Activated CD4-positive, alpha-beta T cell treated with anti-CD3 and anti-CD28 coated beads for 48 hours (primary cell): ENCODE measurements around the gene RASA3.
"Not testable (repeated sequence)": the region's sequence is repeated elsewhere in the genome, so short reads cannot be mapped to it uniquely, and the experiment has no call there.

ENCODE experiments used
- DNase-seq: peaks from one replicate; pipeline ENCODE4 v3.0.0-alpha.2; 2020

RASA3 gene

DNA sequence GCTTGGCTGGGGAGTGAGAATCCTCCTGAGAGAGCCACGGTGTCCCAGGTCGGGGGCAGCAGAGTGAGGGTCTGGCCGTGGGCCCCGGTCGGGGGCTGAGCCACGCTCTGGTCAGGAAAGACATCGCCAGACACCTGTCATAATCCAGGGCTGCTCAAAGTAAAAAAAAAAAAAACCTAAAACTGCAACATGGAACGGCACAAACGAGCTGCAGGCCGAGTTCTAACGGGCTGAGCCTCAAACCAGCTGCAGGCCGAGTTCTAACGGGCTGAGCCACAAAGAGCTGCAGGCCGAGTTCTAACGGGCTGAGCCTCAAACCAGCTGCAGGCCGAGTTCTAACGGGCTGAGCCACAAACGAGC lies 21.6 kb downstream of the RASA3 start:
- not testable (repeated sequence) for DNase-seq

DNA sequence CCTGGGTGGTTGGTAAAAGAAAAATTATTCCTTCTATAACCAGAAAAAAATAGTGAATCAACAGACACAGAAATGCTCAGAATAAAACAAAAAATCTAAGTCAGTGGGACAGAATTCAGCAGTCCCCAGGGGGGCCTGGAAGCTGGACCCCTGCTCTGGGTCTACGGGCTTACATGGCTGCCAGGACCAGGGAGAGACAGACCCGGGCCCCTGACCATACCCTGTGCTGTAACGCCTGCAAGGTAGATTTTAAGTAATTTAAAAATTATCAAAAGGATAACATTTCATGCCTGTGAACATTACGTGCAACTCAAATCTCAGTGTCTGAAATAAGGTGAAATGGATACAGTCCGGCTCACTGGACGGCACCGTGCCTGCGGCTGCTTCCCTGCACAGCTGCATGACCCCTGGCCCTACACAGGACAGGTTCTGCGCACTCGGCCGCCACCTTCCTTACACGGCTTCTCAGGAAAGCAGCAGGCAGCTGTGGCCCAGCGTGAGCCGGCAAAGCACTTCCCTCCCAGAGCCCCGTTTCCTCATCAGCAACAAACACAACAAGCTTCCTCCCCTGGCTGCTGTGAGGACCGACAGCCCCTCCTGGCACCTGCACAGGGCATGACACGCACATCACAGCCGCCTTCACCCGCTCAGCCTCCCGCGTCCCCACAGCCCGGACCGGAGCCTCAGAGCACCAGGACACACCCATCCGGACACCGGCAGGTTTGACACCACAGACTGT lies 22.2 kb downstream of the RASA3 start:
- DNase-seq: peak; percentile 81

DNA sequence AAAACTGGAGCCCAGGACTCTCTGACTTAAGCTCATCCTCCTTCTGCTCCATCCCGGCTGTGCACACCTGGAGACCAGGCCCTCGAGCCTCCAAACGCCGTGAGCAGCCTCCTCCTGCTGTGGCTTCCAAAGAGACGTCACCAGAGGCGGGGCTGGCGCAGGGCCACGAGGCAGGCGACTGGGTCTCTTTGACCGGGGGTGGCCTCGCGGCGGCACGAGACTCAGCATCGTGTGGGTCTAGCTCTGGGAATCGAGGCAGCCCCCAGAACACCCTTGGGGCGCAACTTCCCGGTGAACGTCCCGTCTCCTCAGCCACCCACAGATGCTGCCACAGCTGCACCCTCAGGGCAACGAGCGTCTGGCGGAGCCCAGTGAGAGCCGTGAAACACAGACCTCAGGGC lies 22.8 kb downstream of the RASA3 start:
- peak; percentile 68 for DNase-seq

DNA sequence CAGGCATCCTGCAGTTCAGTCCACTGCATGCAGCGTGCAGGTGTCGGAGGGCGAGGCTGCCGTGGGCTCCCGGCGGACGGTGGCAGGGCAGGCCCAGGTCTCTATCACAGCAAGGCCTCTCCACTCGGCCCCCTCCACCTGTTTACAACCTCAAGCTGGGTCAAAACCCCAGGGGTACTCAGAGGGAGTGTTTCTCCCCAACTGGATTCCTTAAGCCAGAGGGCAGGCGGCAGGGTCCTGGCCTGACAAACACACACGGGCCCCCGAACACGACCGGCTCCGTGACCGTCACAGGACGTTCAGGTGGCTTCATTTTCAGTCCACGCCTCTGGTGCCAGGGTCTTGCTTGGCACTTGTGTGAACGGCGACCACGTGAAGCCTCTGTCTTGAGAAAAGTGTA lies 23.5 kb downstream of the RASA3 start:
- no peak for DNase-seq

DNA sequence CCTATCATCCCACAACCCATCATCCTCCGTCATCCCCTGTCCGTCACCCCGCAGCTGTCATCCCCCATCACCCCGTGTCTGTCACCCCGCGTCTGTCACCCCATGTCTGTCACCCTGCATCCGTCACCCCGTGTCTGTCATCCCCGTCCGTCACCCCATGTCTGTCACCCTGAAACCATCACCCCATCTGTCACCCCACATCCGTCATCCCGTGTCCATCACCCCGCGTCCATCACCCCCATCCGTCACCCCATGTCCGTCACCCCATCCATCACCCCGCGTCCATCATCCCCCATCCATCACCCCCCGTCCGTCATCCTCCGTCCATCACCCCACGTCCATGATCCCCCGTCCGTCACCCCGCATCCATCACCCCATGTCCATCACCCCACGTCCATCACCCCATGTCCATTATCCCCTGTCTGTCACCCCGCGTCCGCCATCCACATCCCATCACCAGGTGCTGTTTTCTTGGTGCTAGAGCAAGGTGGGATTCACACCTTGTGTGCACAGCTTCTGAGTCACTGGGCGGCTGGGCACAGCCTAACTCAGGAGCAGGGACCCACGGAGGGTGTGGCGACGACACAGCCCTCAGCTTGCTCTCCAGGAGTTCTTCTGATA lies 24.2 kb downstream of the RASA3 start:
- no peak for DNase-seq

DNA sequence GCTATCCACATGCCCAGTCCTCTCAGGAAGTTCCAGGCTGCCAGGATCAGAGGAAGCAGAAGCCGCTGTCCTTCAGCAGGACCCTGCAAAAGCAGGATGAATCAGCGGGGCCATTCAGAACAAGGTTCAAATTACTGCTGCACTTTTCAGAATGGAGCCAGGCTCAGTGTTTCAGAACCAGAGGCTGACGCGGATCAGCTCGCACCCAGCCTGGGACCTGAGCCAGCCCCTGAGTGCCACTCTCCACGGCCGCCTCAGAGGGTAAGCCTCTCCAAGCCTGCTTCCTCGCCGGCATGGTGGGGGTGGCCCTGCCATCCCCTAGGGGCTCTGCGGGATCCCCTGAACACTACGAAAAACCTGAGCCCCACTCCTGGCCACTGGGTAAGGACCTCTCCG lies 24.7 kb downstream of the RASA3 start:
- DNase-seq: no peak

DNA sequence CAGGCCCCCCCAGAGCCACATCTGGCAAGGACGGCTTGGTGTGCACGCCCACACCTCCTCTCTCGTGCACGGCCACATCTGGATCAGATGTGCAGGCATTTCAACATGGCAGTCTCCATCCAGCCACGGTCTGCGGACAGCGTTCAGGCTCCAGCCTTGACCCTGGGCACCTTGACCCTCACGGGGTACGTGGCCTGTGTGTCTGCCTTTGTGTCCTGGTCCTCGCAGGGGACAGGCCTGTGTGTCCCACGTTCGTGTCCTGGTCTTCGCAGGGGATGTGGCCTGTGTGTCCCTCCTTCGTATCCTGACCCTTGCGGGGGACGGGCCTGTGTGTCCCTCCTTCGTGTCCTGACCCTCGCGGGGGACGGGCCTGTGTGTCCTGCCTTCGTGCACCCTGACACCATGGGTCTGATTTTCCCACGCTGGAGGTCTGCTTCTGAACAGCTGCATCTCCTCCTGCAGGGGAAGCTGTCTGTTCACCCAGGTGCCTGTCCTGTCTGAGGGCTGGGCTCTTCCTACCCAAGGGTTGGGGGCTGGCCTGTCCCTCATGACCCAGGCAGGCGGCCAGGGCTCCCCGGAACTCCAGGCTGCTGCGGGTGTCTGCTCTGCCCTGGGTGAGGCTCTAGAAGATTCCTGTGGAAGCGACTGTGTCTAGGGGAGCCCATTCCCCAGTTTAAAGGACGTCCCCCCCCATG lies 25.3 kb downstream of the RASA3 start:
- no peak for DNase-seq

DNA sequence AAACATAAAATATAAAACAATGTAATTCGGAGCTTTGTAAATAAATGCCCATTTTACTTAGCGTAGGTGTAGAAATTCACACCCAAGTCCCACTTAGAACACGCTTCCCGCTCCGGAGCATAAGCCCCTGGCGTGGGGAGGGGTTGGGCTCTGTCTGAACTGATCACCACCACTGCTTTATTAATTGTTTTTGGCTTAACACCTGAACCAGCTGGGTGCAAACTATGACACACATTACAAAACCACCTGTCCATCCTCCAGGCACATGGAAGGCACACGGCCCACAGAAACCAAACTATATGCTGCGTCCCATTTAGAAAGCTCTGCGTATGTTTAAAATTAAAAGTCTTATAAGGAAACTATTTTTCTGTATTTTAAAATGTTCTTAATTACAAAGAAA lies 25.9 kb downstream of the RASA3 start:
- no peak for DNase-seq

DNA sequence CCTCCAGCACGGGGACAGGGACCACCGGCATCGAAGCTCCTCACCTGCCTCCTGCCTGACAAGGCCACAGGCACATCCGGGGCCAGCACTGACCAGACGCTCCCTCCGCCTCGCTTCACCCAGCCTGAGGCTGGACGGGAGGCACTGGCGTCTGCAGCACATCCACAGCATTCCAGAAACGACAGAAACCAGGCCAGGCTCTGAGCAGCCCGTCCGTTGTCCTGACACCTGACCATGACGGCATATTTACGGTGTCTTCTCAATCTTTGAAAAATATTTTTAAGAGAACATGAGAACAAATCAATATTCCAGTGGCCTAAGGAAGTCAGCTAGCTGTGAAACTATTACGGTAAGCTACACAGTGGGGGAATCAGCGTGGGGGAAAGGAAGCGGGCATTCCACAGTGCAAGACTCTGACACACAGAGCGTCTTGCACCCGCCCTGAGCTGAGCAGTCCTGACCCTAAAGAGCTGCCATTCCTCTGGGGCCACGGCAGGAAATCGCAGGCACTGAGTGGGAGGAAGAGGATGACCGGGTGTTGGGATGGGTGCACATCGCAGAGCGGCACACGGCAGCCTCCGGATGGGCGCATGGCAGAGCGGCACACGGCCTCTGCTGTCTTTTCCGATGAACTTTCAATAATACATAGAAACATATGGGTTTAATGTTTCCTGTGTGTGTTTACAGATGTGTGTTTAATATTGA lies 26.8 kb downstream of the RASA3 start:
- no peak for DNase-seq

DNA sequence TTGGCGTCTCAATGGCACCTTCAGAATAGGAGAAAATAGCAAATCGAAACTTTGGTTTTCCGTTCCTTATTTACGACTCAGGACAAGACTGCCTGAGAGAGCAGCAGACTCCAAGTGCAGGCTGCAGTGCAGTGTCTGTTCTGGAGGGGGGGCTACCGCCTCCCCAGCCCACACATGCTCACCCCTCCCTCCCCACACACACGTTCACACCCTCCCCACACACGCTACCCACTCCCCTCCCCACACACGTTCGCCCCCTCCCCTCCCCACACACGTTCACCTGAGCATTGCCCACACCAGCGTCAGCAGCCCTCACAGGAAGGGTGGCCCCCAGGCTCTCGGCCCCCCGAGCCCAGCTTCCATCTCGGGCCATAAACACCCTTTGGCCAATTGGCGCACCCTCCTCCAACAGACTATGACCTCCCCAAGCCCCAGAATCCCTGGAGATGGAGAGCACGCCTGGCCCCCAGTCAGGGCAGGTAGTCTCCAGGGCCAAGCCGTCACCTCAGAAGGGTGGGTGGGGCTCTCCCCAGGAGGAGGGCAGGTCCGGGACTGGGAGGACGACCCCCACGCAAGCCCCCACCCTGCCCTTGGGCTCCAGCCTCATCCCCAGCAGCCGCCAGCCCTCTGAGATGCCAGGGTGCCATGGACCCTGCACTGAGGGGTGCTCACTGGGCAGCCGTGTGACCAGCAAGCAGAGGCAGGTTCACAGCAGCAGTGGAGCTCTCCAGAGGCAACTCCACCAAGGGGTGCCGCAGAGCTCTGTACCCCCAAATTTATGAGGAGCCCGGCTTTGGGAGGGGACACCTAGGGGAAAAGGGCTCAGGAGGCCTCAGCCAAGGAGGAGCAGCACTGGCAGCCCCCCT lies 27.5 kb downstream of the RASA3 start:
- DNase-seq: no peak

DNA sequence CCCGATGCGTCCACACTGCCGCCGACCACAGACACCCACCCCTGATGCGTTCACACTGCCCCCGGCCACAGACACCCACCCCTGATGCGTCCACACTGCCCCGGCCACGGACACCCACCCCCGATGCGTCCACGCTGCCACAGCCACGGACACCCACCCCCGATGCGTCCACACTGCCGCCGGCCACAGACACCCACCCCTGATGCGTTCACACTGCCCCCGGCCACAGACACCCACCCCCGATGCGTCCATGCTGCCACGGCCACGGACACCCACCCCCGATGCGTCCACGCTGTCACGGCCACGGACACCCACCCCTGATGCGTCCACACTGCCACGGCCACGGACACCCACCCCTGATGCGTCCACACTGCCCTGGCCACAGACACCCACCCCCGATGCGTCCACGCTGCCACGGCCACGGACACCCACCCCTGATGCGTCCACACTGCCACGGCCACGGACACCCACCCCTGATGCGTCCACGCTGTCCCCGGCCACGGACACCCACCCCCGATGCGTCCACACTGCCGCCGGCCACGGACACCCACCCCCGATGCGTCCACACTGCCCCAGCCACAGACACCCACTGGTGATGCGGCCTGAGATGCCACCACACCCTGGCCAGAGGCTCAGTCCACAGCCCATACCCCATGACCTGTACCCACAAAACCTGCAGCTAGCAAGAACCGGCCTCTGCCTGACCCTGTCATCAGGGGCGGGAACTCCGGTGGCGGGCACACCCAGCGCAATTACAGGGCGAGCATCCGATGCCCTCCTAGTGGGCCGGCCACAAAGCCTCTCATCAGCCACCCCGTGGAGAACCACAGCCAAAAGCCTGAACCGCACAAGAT lies 28.4 kb downstream of the RASA3 start:
- no peak for DNase-seq

DNA sequence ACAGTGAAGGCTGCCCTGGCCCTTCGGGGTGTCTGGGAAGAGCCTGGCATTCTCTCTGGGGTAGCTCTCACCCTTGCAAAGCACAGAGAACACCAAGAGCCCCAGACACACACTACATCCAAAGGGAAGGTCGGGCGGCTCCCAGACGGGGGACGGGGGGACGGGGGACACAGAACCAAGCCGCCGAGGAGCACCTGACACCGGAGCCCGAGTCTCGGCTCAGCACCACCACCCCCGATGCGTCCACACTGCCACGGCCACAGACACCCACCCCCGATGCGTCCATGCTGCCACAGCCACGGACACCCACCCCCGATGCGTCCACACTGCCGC lies 29.2 kb downstream of the RASA3 start:
- not testable (repeated sequence) for DNase-seq

DNA sequence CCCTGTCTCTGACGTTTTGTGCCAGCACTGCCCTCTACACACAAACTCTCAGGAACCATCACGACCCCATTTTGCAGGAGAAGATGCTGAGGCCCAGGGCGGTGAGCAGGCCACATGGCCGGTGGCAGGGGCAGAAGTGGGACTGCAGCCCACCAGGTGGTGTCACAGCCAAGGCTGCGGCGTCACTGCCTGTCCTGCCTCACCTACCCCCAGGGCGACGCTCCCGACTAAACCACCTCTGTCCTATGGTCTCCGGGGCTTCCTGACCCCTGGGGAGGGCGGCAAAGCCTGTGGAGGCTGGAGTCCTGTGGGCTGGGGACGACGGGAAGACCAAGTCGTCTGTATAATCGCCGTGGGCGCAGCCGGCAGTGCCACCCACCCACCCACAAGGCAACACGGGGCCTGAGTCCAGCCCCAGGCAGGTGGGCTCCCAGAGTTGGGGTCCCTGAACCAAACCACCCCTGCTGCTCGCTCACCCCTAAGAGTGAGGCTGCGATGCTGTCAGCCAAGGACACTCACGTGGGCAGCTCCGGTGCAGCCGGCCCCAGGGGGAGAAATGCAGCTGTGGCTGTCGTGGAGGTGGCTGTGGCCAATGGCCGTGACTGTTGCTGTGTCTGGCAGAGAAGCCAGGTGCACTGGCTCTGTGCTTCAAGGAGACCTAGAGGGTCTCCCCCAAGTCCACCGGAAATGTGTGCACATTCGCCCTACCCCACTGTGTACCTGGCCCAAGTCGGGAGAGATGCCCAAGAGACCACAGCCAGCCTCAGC lies 29.7 kb downstream of the RASA3 start:
- DNase-seq: no peak

DNA sequence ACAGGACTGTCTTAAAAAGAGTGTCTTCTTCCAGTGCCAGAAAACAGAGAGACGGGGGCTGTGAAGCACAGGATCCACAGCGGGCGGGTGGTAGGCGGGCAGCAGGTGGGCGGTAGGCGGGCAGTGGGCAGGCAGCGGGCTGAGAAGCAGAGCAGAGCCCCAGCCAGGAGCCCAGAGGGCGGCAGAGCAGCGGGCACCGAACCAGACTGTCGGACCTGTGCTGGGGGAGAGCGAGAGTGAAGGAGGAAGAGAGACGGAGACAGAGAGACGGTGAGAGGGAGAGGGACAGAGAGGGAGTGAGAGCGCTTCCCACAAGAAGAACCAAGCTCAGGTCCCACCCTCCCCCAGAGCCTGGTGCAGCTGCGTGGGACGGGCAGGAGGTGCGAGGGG lies 30.3 kb downstream of the RASA3 start:
- DNase-seq: no peak

DNA sequence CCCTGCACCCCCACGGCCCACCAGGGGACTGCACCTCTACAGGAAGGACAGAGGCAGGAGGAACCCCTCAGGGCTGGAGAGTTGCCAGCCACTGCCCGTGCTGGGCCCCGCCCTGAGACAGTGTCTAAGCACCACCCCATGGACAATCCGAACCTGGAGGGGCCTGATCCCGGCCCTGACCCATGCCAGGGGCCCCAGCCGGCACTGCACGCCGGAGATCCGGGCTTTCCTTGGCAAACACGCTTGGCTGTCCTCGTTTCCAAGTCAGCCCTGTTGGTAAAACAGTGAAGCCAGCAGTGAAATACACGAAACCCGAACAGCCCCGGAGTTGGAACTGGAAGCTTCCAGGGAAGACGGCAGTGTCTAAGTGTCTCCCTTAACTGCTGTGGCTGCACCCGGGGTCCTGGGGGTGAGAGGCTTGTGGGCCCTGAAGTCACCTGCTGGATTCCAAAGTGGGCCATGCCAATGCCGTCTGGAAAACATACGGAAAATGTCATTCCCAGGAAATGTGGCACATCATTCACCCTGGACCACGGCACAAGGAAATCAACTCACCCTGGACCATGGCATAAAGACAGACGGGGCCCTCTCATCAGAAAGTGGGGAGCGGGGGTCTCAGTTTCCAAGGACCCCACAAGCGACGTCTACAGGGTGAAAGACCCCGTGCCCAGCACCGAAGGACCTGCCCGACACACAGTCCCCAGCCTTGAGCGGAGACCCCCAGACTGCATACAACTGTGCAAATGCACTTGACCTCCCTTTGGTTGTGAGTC lies 30.9 kb downstream of the RASA3 start:
- no peak for DNase-seq

DNA sequence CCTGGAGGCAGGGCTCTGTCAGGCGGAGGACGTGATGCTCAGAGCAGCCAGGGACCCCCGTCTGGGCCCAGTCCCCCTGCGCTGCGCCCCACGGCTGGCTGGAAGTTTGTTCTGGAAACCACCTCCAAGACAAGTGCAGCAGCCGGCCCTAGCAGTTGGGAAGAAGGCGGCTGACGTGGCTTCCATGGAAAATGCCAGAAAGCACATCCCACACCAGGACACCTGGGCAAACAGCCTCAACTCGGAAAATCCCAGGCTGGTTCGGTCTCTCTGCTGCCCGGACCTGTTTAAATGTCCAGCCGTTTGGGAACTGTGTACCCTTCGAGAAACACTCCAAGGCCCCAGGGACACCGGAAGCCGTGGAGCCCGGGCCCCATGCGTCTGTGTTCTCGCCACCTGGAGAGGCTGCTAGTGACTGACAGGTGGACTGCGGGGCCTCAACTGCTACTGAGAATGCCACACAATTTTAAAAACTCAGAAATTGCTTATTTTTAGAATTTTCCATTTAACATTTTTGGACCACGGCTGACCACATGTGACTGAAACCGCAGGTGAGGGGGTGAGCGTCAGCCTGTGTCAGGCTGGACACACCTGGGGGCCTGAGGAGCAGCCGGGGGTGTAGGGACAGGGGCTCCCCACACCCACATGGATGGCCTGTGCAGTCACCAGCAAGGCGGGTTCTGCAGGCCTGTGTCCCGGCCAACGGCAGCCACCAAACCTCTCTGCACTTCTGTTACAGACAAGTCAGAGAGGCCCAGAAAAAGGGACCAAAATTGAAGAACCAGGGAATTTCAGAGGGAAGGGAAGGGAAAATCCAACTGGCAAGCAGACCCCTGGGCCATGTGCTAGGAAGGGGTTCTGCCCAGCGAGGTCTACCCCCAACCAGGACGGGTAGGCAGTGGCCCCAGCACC lies 31.7 kb downstream of the RASA3 start:
- no peak for DNase-seq

DNA sequence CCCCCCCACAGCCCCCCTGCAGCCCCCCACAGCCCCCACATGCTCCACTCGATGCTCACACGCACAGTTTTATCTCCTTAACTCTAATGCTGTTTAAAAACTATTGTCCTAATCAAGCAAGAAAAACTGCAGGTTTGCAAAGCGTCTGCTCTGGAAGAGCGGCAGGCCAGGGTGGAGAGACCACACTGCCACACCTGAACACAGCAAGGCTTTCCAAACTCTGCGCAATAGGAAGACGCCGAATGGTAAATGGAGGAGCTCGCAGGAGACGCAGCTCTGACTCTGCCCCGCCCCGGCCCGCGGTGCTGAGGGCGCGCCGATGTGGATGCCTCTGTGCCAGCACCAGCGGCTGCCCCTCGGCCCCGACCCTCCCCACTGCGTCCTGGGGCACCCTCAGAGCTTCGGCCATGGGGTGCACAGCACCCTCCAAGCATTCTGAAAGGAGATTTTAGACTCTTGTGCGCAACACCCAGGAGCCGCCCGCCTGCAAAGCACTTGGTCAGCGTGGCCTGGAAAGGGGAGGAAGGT lies 32.4 kb downstream of the RASA3 start:
- DNase-seq: no peak

DNA sequence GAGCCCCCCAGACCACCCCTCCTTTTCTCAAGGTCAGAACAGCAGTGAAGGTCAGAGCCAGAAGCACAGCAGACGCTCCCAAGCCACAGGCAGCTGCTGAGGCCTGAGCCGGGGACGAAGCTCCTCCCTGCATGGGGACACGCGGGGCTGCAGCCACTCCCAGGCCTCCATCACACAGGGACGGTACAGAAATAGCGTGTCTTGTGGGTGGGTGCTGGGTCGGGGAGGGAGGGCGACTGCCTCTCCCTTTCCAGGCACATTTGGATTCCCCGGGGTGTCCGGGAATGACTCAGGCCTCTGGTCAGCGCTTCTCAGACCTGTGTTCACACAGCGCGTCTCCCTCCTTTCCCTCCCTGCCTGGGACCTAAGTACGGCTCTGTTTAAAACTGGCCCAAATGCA lies 33.2 kb downstream of the RASA3 start:
- DNase-seq: peak; percentile 29

DNA sequence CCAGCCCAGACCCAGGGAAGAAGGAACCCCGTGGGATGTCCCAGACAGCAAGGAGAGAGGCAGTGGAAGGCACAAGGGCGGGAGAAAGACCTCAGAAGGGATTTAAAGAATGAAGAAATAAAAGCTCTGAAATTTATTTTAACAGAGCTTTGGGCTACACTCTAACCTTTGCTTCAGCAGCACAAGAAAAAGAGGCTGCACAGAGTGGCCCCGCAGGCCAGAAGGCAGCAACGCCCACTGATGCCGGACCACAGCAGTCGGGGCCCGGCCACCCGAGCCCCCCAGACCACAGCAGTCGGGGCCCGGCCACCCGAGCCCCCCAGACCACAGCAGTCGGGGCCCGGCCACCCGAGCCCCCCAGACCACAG lies 33.8 kb downstream of the RASA3 start:
- not testable (repeated sequence) for DNase-seq
